ENCODE results near the gene OR5K3.

Gene OR5K3

DNA sequence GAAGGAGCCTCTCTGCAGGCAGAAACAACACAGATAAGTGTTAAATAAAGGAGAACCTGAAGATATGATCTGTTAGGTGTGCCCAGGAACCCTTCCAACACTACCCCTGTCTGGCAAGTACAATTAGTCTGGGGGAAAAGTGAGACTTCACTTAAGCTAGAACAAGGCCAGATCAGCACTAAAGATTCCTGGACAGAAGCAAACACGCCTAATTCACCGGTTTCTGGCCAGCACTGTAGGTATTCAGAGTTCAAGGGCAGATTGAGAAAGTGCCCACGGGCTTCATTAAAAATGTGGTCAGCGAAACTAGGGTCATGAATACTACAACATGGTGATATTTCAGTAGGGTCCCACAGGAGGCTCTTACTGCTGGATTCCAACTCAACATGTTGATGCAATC, 43.9 kb downstream of the OR5K3 start:
- no peak for DNase-seq

GRCh38 chr3:98440283-98440682, 49.8 kb downstream of the OR5K3 start:
- no peak for DNase-seq

Data from NCI-H2081 (cell line).